ENCODE measurements around the gene PCSK5. TPM values are rescaled to one million over a fixed set of nuclear protein-coding genes. Genes with fewer than 3 reads are reported as not detected.

PCSK5 gene
- polyA plus RNA-seq, 3 donors: 4.8 to 13.0 (median 7.1) TPM

DNA sequence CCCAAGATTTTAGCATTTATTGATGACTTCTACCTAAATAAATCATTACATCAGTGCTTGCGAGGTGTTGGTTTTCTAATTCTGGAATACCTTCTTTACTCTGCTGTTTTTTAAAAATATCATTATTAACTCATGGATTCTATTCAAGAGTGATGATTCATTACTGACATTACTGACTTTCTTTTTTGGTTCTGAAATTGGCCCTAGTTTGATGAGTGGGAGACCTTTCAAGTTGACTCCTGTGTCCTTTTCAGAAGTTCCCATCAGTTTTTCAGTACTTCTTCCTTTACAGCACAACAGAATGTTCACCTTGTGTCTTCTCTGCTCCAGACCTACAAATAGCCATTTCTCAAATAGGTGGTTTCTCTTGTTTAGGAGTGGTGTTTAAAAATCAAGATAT is 114.1 kb downstream of the PCSK5 start:
- Histone ChIP-seq H3K36me3 (replicated peaks in 1 of 2; ENCODE audit: control insufficient read depth in 1 of 2, insufficient read depth in 2 of 2, low read length in 2 of 2) (no peaks in the 10 kb centered on the region), H3K9ac (ENCODE audit: insufficient read depth, low read length, poor library complexity, severe bottlenecking) (no peak overlapping the region), H3K4me2 (replicated peaks; ENCODE audit: extremely low read depth, low read length, poor library complexity, severe bottlenecking) (no peak overlapping the region), H3K4me1 (ENCODE audit: control insufficient read depth in 1 of 2, insufficient read depth in 2 of 2, low read length in 2 of 2) (peaks cover 5 to 15% of the 10 kb centered on the region in 2 donors), H3K4me3 (replicated peaks in 1 of 3; ENCODE audit: low read depth in 2 of 3, low read length in 3 of 3) (no peak overlapping the region), H3K9me3 (replicated peaks in 1 of 2; ENCODE audit: control insufficient read depth in 1 of 2, insufficient read depth in 1 of 2, low read length in 2 of 2) (no peaks in the 10 kb centered on the region), H3K79me2 (ENCODE audit: insufficient read depth, low read length) (no peaks in the 10 kb centered on the region), H3K27ac (ENCODE audit: low read depth in 1 of 2, low read length in 2 of 2) (no peak overlapping the region), H2AFZ (ENCODE audit: insufficient read depth, low read depth, low read length, poor library complexity, severe bottlenecking) (no peak overlapping the region), H3K27me3 (ENCODE audit: control insufficient read depth in 2 of 2, insufficient read depth in 2 of 2, low read length in 2 of 2) (no peaks in the 10 kb centered on the region), H4K20me1 (ENCODE audit: insufficient read depth, low read length) (no peaks in the 10 kb centered on the region)
- no peak overlapping the region for H3K27ac Mint-ChIP-seq
- no peak overlapping the region for H3K4me3 Mint-ChIP-seq
- peaks cover 2% of the 10 kb centered on the region in 3 donors for H3K27me3 Mint-ChIP-seq (ENCODE audit: low read depth in 3 of 3)
- TF ChIP-seq, protein P1, sequence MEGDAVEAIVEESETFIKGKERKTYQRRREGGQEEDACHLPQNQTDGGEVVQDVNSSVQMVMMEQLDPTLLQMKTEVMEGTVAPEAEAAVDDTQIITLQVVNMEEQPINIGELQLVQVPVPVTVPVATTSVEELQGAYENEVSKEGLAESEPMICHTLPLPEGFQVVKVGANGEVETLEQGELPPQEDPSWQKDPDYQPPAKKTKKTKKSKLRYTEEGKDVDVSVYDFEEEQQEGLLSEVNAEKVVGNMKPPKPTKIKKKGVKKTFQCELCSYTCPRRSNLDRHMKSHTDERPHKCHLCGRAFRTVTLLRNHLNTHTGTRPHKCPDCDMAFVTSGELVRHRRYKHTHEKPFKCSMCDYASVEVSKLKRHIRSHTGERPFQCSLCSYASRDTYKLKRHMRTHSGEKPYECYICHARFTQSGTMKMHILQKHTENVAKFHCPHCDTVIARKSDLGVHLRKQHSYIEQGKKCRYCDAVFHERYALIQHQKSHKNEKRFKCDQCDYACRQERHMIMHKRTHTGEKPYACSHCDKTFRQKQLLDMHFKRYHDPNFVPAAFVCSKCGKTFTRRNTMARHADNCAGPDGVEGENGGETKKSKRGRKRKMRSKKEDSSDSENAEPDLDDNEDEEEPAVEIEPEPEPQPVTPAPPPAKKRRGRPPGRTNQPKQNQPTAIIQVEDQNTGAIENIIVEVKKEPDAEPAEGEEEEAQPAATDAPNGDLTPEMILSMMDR (IDR thresholded peaks at IDR 0.05): no peak
- intact Hi-C loops (cut with micrococcal nuclease): no loop called here
- WGBS (ENCODE audit: insufficient coverage): no CpG with 5 or more reads among the region's 1 CpG
- H3K4me1 Mint-ChIP-seq: peaks cover 24% of the 10 kb centered on the region
- H3K36me3 Mint-ChIP-seq: peaks cover 0 to 13% of the 10 kb centered on the region in 2 donors
- no peak for DNase-seq
- H3K9me3 Mint-ChIP-seq: no peaks in the 10 kb centered on the region

DNA sequence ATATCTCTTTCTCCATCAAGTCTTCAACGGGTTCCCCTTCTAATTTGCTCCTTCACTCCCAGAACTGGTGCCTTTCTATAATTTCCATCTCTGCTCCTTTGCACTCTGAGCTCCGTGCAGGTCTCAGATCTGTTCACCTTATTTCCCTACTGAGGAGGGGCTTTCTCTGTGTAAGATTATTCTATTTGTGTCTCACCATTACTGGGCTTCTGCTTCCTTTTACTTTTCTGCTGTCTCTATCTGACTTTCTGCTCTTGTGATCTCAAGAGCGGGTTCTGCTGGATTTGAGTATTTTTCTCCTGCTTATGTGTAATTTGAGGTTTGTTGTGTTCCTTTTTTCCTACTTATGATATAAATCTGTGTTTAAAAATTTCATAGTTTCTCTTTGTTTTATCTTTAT is 117.5 kb downstream of the PCSK5 start:
- no peaks in the 10 kb centered on the region for H3K9me3 ChIP-seq (replicated peaks in 1 of 2; ENCODE audit: control insufficient read depth in 1 of 2, insufficient read depth in 1 of 2, low read length in 2 of 2)
- Mint-ChIP-seq H3K27ac (peak overlapping the region in 6 of 7 donors; percentile 15 to 88 (median 79)), H3K27me3 (ENCODE audit: low read depth in 3 of 3) (peaks cover 2% of the 10 kb centered on the region in 3 donors), H3K4me1 (peaks cover 17% of the 10 kb centered on the region), H3K36me3 (peaks cover 0 to 7% of the 10 kb centered on the region in 2 donors), H3K9me3 (no peaks in the 10 kb centered on the region), H3K4me3 (peak overlapping the region in 1 of 2 donors; percentile 49)
- peaks cover 5 to 15% of the 10 kb centered on the region in 2 donors for H3K4me1 ChIP-seq (ENCODE audit: control insufficient read depth in 1 of 2, insufficient read depth in 2 of 2, low read length in 2 of 2)
- H4K20me1 ChIP-seq (ENCODE audit: insufficient read depth, low read length): no peaks in the 10 kb centered on the region
- TF ChIP-seq, protein P1 (IDR thresholded peaks at IDR 0.05): no peak
- peak overlapping the region; percentile 7 for H3K4me2 ChIP-seq (replicated peaks; ENCODE audit: extremely low read depth, low read length, poor library complexity, severe bottlenecking)
- H3K9ac ChIP-seq (ENCODE audit: insufficient read depth, low read length, poor library complexity, severe bottlenecking): no peak overlapping the region
- intact Hi-C loops (cut with micrococcal nuclease): no loop called here
- H3K27ac ChIP-seq (ENCODE audit: low read depth in 1 of 2, low read length in 2 of 2): peak overlapping the region in 1 of 2 donors; percentile 20
- no peak for DNase-seq
- no CpG with 5 or more reads among the region's 3 CpGs for WGBS (ENCODE audit: insufficient coverage)
- no peaks in the 10 kb centered on the region for H3K36me3 ChIP-seq (replicated peaks in 1 of 2; ENCODE audit: control insufficient read depth in 1 of 2, insufficient read depth in 2 of 2, low read length in 2 of 2)
- no peaks in the 10 kb centered on the region for H3K27me3 ChIP-seq (ENCODE audit: control insufficient read depth in 2 of 2, insufficient read depth in 2 of 2, low read length in 2 of 2)
- no peaks in the 10 kb centered on the region for H3K79me2 ChIP-seq (ENCODE audit: insufficient read depth, low read length)
- H2AFZ ChIP-seq (ENCODE audit: insufficient read depth, low read depth, low read length, poor library complexity, severe bottlenecking): no peak overlapping the region
- H3K4me3 ChIP-seq (replicated peaks in 1 of 3; ENCODE audit: low read depth in 2 of 3, low read length in 3 of 3): no peak overlapping the region
